ENCODE results near the gene DUS4L.

DUS4L gene

GRCh38 chr7:107580716-107581383, 17.1 kb downstream of the DUS4L start:
- no peak for DNase-seq

DNA sequence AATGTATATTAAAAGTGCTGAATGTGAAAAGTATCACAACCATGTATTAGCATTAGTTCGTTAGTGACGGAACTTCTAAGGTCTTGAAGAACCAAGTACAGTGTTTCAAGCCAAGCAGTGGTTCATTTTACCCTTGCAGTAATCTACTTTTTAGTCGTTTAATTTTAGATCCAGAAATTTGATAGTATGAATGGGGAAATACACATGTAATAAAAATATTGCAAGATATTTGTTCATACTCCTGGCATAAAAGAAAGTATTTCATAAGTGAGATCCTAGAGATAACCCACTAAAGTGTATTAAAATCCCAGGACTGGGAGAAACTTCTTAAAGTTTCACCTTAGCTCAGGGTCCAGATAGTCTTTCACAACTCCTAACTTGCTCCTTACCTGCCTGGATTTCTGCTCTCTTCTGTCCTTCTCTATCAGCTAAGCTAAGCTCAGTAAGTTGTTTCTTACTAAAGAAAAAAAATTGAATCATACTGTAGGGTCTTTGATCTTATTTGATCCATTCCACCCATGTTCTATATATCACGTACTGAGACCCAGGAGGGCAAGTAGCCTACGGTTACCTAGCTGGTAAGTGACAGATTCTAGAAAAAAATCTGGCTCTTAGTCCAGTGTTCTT, 17.7 kb downstream of the DUS4L start:
- DNase-seq, result no peak

DNA sequence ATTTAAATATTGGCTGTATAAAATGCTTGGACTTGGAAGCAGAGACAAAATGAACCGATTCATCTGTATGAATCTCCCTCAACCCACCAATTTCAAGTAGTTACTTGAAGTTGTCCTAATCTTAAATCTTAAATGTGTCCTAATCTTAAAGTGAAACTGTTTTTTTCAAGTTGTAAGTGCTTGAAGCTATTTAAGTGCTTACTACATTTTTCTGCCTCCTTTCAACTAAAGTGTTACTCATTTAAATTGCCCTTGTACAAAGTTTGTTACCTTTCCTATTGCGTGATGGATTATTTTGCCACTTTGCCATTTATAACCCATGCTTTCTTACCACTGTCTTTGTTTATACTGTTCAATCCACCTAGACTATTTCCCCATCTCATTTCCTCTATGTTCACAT, 19.1 kb downstream of the DUS4L start:
- DNase-seq, result no peak

- no peak for DNase-seq
Measured at GRCh38 chr7:107584716-107585115, 20.9 kb downstream of the DUS4L start.

- DNase-seq, result no peak
Measured at GRCh38 chr7:107588529-107589130, 24.9 kb downstream of the DUS4L start.

DNA sequence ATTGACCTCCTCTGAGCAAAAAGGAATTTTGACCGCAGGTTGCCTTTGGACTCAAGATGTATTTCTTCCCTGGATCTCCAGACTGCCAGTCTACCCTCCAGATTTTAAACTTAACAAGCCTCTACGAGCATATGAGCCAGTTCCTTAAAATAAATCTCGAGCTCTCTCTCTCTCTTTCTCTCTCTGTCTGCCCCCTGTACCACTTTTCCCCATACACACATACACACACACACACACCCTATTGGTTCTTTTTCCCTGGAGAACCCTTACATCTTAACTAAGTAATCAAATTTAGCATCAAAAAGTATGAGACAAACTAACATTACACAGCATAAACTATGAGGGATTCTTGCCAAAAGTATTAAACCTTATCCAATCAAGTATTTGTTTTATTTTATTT, 27.6 kb downstream of the DUS4L start:
- DNase-seq, result no peak

DNA sequence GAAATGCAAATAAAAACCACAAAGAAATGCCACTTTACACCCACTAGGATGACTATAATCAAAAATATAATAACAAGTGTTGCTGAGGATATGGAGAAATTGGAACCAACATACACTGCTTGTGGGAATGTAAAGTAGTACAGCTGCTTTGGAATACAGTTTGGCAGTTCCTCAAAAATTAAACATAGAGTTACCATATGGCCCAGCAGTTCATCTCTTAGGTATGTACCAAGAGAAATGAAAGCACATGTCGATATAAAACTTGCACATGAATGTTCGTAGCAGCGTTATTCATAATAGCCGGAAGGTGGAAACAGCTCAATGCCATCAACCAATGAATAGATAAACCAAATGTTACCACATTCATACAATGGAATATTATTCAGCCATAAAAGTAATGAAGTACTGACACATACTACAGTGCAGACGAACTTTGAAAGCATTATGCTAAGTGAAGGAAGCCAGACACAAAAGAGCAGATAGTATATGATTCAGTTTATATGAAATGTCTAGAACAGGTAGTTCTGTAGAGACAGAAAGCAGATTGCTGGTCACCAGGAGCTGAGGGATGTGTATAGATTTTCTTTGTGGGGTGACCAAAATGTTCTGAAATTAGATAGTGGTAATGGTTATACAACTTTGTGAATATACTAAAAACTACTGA, 28.7 kb downstream of the DUS4L start:
- DNase-seq, result no peak

DNA sequence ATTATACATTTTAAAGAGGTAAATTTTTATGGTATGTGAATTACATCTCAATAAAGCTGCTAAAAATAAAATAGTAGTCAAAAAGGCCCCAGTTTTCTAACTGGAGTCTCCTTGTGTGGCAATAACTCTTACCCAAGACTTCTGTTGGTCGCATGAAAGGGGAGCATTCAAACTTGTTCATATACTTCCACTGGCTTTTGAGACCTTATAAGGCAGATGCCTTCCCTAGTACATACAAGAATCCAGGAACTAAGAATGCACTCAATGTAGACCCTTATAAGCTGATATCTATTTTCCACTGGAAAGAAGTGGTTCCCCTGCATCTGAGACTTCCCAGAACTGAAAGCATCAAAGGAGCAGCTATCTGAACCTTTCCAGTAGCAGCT, 29.2 kb downstream of the DUS4L start:
- no peak for DNase-seq

DNA sequence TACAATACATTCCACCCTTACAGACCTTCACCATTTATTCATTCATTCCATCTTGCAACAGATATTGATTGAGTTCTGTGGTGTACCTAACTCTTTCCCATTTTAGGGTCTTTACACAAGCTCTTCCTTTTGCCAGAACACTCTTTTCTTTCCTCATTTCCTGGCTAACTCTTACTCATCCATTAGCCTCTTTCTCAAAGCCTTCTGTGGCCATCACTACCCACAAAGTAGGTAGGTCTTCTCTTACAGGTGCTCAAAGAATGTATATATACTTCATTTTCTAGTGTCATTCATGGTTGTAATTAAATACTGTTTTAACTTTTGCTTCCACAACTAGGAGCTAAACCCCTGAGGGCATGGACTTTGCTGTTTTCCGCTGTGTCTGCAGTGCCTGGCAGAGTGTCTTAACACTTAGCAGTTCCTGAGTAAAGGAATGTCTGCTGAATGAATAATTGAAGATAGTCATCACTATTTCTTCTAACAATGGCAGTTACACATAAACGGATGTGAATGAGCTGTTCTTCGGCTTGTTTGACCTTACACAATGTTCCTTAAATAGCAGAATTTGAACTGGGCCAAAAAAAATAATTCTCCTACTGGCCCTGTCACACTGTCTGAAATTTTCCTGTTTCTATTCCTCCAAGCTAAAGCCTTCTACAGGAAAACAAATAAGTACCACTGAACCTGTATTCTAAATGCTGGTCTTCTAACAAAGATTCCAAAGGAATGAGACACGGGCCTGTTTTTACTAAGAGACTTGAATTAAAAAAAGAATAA, 31.4 kb downstream of the DUS4L start:
- no peak for DNase-seq

GRCh38 chr7:107596881-107597581, 33.3 kb downstream of the DUS4L start:
- DNase-seq, result no peak

GRCh38 chr7:107597582-107597916, 33.8 kb downstream of the DUS4L start:
- DNase-seq, result no peak

- DNase-seq, result no peak
Measured at GRCh38 chr7:107597953-107598352, 34.2 kb downstream of the DUS4L start.

GRCh38 chr7:107599262-107599661, 35.5 kb downstream of the DUS4L start:
- DNase-seq, result no peak

GRCh38 chr7:107600816-107601215, 37.0 kb downstream of the DUS4L start:
- DNase-seq, result no peak

DNA sequence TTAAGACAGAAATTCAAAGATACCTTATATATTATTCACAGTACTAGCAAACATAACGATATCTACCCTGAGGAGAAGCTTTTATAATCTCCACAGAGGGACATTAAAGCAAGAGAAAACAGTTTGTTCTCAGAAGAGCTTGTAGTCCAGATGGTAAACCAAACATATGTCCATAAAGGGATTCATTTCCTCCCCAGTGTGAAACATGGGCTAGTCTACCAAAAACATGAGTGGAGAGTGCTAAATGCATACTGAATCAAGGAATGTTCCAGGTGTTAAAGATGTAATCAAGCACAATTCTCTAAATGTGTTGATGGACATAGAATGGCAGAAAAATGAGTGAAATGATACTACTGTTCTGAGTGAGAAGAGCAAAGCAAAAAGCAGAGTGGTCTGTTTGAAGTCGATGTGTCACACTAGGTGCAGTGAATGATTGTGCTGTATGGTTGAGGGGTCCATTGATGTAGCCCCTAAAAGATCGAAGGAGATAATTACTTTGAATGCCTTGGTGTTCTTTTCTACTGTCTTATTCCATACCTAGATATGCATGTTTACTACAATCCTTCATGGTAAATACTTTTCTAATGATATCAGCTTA, 41.5 kb downstream of the DUS4L start:
- peak in 1 of 2 experiments; percentile 46 for DNase-seq

GRCh38 chr7:107606303-107606702, 42.5 kb downstream of the DUS4L start:
- no peak for DNase-seq

GRCh38 chr7:107609811-107610261, 46.1 kb downstream of the DUS4L start:
- no peak for DNase-seq

DNA sequence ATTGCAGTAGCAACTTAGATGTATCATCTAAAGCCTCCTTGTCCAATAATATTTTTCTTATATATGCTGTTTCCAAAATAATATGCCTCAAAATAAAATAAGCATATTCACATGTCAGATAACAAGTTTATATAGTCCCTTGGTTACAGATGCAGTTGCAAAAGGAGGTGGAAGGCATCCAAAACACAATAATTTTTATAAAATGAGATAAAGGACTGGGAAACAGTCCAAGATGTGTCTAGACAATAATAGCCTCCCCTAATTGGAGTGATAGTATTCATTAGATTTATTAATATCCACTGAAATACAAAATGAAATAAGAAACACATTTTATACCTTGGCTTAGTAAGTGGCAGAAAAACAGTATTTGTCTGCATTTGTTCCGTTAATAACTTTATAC, 46.6 kb downstream of the DUS4L start:
- DNase-seq, result no peak

DNA sequence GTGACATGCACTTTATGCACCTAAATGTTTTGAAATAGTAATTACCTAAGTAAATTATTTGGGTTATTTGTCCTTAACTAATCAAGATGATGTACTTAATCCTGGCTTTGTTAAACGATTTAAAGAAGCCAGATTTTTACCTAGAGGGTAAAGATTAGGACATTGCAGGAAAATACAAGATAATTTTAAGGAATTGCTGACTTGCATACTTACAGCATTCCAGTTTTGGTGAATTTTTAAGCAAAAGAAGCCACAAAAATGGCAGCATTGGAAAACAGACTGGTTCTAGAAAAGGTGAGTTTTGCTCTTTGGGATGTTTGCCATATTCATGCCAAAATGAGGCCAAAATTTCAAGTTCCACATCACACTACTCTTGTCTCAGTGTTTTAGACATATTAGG, 49.7 kb downstream of the DUS4L start:
- DNase-seq, result no peak

- DNase-seq, result no peak
Measured at GRCh38 chr7:107613948-107614347, 50.2 kb downstream of the DUS4L start.

DNA sequence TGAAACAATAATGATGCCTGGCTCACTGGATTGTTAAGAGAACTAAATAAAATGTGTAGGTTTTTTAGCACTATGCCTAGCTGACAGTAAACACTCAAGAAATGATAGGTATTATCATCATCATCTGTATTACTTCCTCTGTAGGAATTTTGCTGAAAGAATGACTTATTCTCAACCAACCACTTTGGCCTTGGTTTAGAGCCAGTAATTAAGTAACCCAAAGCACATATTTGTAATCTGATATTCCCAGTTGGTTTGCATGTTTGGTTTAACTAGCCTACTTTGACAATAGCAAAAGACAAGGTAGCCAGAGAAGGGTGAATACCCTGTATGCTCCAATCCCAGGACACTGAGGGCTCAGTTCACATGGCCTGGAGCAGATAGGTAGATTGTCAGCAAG, 50.7 kb downstream of the DUS4L start:
- DNase-seq, result no peak
